GM12878 (cell line): ENCODE data around the gene CFAP141. TPM values are rescaled to one million over a fixed set of nuclear protein-coding genes. Genes with fewer than 3 reads are reported as not detected.

Experiments used
- BCL11A ChIP-seq: IDR thresholded peaks from 2 replicates; pipeline ENCODE4 v1.6.1; 2011; ENCODE audit warnings: low read depth, low read length
- CBFB ChIP-seq: IDR thresholded peaks from 2 replicates; pipeline ENCODE4 v1.6.1; 2016; ENCODE audit warnings: antibody characterized with exemption, low read depth
- CREB1 ChIP-seq: IDR thresholded peaks from 2 replicates; pipeline ENCODE4 v1.6.1; 2012; ENCODE audit warnings: low read depth, mild to moderate bottlenecking, inconsistent platforms
- DPF2 ChIP-seq: fragments of 450-650 bp; IDR thresholded peaks from 2 replicates; pipeline ENCODE4 v1.6.1; 2017; ENCODE audit warnings: mild to moderate bottlenecking
- EP300 ChIP-seq, 2 experiments: fragments of 150-350 bp in 1 of 2; IDR thresholded peaks; 2 replicates each; pipeline ENCODE4 v1.6.1; 2011 to 2012; ENCODE audit warnings: low read depth in 2 of 2, low read length in 2 of 2, borderline replicate concordance in 1 of 2, improper control_type of control experiment in 1 of 2, inconsistent platforms in 1 of 2; ENCODE audit not compliant: control insufficient read depth in 1 of 2
- FOXM1 ChIP-seq: IDR thresholded peaks from 2 replicates; pipeline ENCODE4 v1.6.1; 2012; ENCODE audit warnings: low read depth, mild to moderate bottlenecking, inconsistent platforms, low read length, moderate library complexity
- IRF3 ChIP-seq: fragments of 450-650 bp; IDR thresholded peaks from 2 replicates; pipeline ENCODE4 v1.6.1; 2014; ENCODE audit warnings: mild to moderate bottlenecking
- MXI1 ChIP-seq: fragments of 150-350 bp; IDR thresholded peaks from 2 replicates; pipeline ENCODE4 v1.6.1; 2011; ENCODE audit warnings: low read depth, mild to moderate bottlenecking, inconsistent platforms, low read length, improper control_type of control experiment
- NFIC ChIP-seq: IDR thresholded peaks from 2 replicates; pipeline ENCODE4 v1.6.1; 2012; ENCODE audit warnings: low read depth, mild to moderate bottlenecking, inconsistent platforms, low read length, moderate library complexity
- polyA plus RNA-seq, 11 experiments: library from polyadenylated mRNA; depleted of rRNA in 4 of 11; unstranded in 6 of 11; stranded (reverse) in 5 of 11; fragments of >200 nt; fragmentation: Nextera tagmentation in 4 of 11; fragmentation: Illumina TruSeq in 1 of 11; extraction: Ambion mirVana in 4 of 11; extraction: Trizol in 1 of 11; gene quantifications; 1 replicate in 1 of 11; 2 replicates in 10 of 11; pipeline versions ENCODE4 v1.2.1 to v1.2.3, GENCODE V29; 2011 to 2016; ENCODE audit warnings: inconsistent platforms in 2 of 11, missing spikeins in 2 of 11, low read depth in 1 of 11
- total RNA-seq, 4 experiments: library from RNA; depleted of rRNA in 3 of 4; stranded (reverse); fragments of >200 nt in 3 of 4; fragmentation: Illumina TruSeq in 1 of 4; extraction: Trizol in 1 of 4; gene quantifications; 2 replicates each; pipeline versions ENCODE4 v1.2.1 to v1.2.3, GENCODE V29; 2013 to 2021

CFAP141 gene
- total and polyA plus RNA-seq, 10 of the 15 experiments (the other 5 are each of a cell fraction or from before 2014, with no cell fraction given): not detected

DNA sequence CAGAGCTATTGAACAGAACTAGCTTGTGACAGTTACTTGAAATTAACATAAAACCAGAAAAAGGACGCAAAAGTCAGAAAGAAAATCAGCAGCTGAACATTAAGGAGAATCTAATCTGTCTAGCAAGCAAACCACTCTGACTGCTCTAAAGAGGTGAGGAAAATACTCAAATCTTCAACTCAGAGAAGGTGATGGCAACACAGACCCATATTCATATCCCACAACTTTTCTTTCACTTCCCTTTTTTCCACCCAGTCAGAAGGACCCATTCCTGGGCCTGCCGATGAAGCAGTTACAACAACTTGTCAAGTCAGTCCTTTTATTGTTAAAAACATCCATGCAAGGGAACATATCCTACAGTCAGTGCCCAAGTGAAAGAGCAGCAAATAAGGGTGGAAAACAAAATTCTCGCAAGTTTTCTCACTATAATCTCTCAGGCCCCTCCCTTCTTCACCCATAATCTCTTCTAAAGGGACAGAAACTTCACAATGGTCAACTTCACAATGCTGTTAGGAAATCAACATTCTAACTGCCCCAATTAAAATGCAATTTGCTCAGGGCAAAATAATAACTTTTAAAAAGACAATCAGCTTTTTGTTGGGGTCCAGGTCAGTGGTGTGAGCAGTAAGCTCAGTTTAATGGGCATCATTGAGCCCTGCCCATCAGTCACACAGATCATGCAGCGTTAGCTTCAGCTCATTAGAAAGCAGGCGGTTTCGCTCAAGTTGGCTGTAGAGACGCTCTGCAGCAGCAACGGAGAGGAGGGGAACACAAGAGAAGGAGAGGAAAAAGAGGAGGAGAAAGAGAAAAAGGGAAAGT lies 47.6 kb downstream of the CFAP141 start (continued):
- TF ChIP-seq CREB1 (0 out of 2 replicates have a peak, but pooled peaks have one; percentile 4), NFIC (peak; percentile 34; the same call in 1 of the 2 replicates), FOXM1 (no peak), IRF3 (no peak), DPF2 (peak; percentile 66; the same call in 1 of the 2 replicates), EP300 (IDR thresholded peaks at IDR 0.05; ENCODE audit: borderline replicate concordance in 1 of 2, control insufficient read depth in 1 of 2, low read depth in 2 of 2, low read length in 2 of 2) (peak in 1 of 2 experiments; percentile 66; a peak in 1 of 4 replicates), BCL11A (no peak), MXI1 (no peak), CBFB (peak; percentile 19; the same call in 1 of the 2 replicates)
